H9 (cell line): ENCODE data around the gene MAT2A. TPM values are rescaled to one million over a fixed set of nuclear protein-coding genes. Genes with fewer than 3 reads are reported as not detected.

Experiments used
- DNase-seq: peaks from one replicate; pipeline ENCODE4 v3.0.0-alpha.2; 2017
- H2AFZ ChIP-seq: one replicate; pipeline ENCODE4 v1.6.1; 2013; ENCODE audit warnings: mild to moderate bottlenecking, low read length, control low read depth, moderate library complexity
- H2AK5ac ChIP-seq: 2 replicates; pipeline ENCODE4 v1.6.1; 2013; ENCODE audit warnings: low read length, control low read depth, mixed read lengths; ENCODE audit not compliant: insufficient read length
- H2BK120ac ChIP-seq: one replicate; pipeline ENCODE4 v1.6.1; 2013; ENCODE audit warnings: low read depth, mild to moderate bottlenecking, low read length, control low read depth, inconsistent platforms; ENCODE audit not compliant: poor library complexity, severe bottlenecking
- H2BK12ac ChIP-seq: 2 replicates; pipeline ENCODE4 v1.6.1; 2013; ENCODE audit warnings: low read length, control low read depth, mixed read lengths, low read depth; ENCODE audit not compliant: insufficient read length
- H2BK15ac ChIP-seq: 2 replicates; pipeline ENCODE4 v1.6.1; 2013; ENCODE audit warnings: low read depth, low read length, control low read depth
- H2BK20ac ChIP-seq: one replicate; pipeline ENCODE4 v1.6.1; 2013; ENCODE audit warnings: low read depth, mild to moderate bottlenecking, low read length, control low read depth, inconsistent platforms; ENCODE audit not compliant: poor library complexity, severe bottlenecking
- H2BK5ac ChIP-seq: 2 replicates; pipeline ENCODE4 v1.6.1; 2013; ENCODE audit warnings: low read length, control low read depth, mixed read lengths; ENCODE audit not compliant: insufficient read length
- H3K14ac ChIP-seq: 2 replicates; pipeline ENCODE4 v1.6.1; 2013; ENCODE audit warnings: low read length, control low read depth; ENCODE audit not compliant: insufficient read depth
- H3K18ac ChIP-seq: 2 replicates; pipeline ENCODE4 v1.6.1; 2013; ENCODE audit warnings: low read depth, mild to moderate bottlenecking, mixed read lengths, low read length, control low read depth; ENCODE audit not compliant: insufficient read length
- H3K23ac ChIP-seq: 2 replicates; pipeline ENCODE4 v1.6.1; 2013; ENCODE audit warnings: low read length, control low read depth, mixed read lengths, low read depth; ENCODE audit not compliant: insufficient read length
- H3K23me2 ChIP-seq: 2 replicates; pipeline ENCODE4 v1.6.1; 2013; ENCODE audit warnings: low read depth, mild to moderate bottlenecking, mixed read lengths, low read length, control low read depth; ENCODE audit not compliant: insufficient read length, poor library complexity, severe bottlenecking
- H3K27ac ChIP-seq: 2 replicates; pipeline ENCODE4 v1.5.1; 2013; ENCODE audit warnings: low read length, control low read depth, mixed read lengths, low read depth; ENCODE audit not compliant: insufficient read length
- H3K27me3 ChIP-seq: 2 replicates; pipeline ENCODE4 v1.6.1; 2013; ENCODE audit warnings: low read length, control low read depth, inconsistent platforms; ENCODE audit not compliant: insufficient read depth
- H3K4ac ChIP-seq: 2 replicates; pipeline ENCODE4 v1.6.1; 2013; ENCODE audit warnings: low read depth, mild to moderate bottlenecking, control low read depth, inconsistent platforms, low read length, moderate library complexity
- H3K4me1 ChIP-seq: 2 replicates; pipeline ENCODE4 v1.6.1; 2013; ENCODE audit warnings: low read length, control low read depth, inconsistent platforms; ENCODE audit not compliant: insufficient read depth
- H3K4me2 ChIP-seq: 2 replicates; pipeline ENCODE4 v1.6.1; 2013; ENCODE audit warnings: low read length, control low read depth, mixed read lengths; ENCODE audit not compliant: insufficient read length, insufficient read depth
- H3K56ac ChIP-seq: 2 replicates; pipeline ENCODE4 v1.6.1; 2013; ENCODE audit warnings: low read depth, mild to moderate bottlenecking, mixed read lengths, low read length, control low read depth; ENCODE audit not compliant: insufficient read length
- H3K79me1 ChIP-seq: 2 replicates; pipeline ENCODE4 v1.6.1; 2013; ENCODE audit warnings: low read depth, mild to moderate bottlenecking, moderate library complexity, low read length, control low read depth, inconsistent platforms; ENCODE audit not compliant: insufficient read depth, poor library complexity, severe bottlenecking
- H3K79me2 ChIP-seq: 2 replicates; pipeline ENCODE4 v1.6.1; 2013; ENCODE audit warnings: low read length, control low read depth, inconsistent platforms; ENCODE audit not compliant: insufficient read depth
- H3K9ac ChIP-seq: 2 replicates; pipeline ENCODE4 v1.6.1; 2013; ENCODE audit warnings: low read length, control low read depth, mixed read lengths; ENCODE audit not compliant: insufficient read length; ENCODE audit errors: extremely low read depth
- H3K9me3 ChIP-seq: one replicate; pipeline ENCODE4 v1.6.1; 2013; ENCODE audit warnings: low read depth, low read length, inconsistent platforms; ENCODE audit not compliant: control insufficient read depth
- H3T11ph ChIP-seq: one replicate; pipeline ENCODE4 v1.6.1; 2013; ENCODE audit warnings: mild to moderate bottlenecking, low read length, control low read depth, inconsistent platforms
- H4K20me1 ChIP-seq: one replicate; pipeline ENCODE4 v1.6.1; 2013; ENCODE audit not compliant: control insufficient read depth, insufficient read length, insufficient read depth
- H4K5ac ChIP-seq: 2 replicates; pipeline ENCODE4 v1.6.1; 2013; ENCODE audit warnings: low read depth, mild to moderate bottlenecking, mixed read lengths, low read length, control low read depth; ENCODE audit not compliant: insufficient read length
- H4K8ac ChIP-seq: replicated peaks from 2 replicates; pipeline ENCODE4 v1.6.1; 2013; ENCODE audit warnings: low read length, control low read depth, mixed read lengths, low read depth; ENCODE audit not compliant: insufficient read length
- H4K91ac ChIP-seq: 2 replicates; pipeline ENCODE4 v1.6.1; 2013; ENCODE audit warnings: low read depth, mild to moderate bottlenecking, moderate library complexity, mixed read lengths, low read length, control low read depth; ENCODE audit not compliant: insufficient read length
- H3K27ac Mint-ChIP-seq, 3 experiments: 2 replicates in 2 of 3; 3 replicates in 1 of 3; pipeline ENCODE4 v1.8.0; 2020 to 2021; ENCODE audit warnings: mixed read lengths in 3 of 3, mild to moderate bottlenecking in 1 of 3, moderate library complexity in 1 of 3
- H3K27me3 Mint-ChIP-seq: 2 replicates; pipeline ENCODE4 v1.8.0; 2021; ENCODE audit warnings: low read depth, mild to moderate bottlenecking, moderate library complexity, mixed read lengths
- H3K36me3 Mint-ChIP-seq, 3 experiments: 2 replicates in 2 of 3; 3 replicates in 1 of 3; pipeline ENCODE4 v1.8.0; 2020 to 2021; ENCODE audit warnings: low read depth in 3 of 3, mixed read lengths in 3 of 3; ENCODE audit not compliant: insufficient read depth in 1 of 3
- H3K4me1 Mint-ChIP-seq, 2 experiments: 2 replicates each; pipeline ENCODE4 v1.8.0; 2020; ENCODE audit warnings: mixed read lengths in 2 of 2
- H3K4me3 Mint-ChIP-seq, 2 experiments: 2 replicates in 1 of 2; 3 replicates in 1 of 2; pipeline ENCODE4 v1.8.0; 2020 to 2021; ENCODE audit warnings: mild to moderate bottlenecking in 2 of 2, mixed read lengths in 2 of 2, moderate library complexity in 1 of 2
- H3K9me3 Mint-ChIP-seq, 2 experiments: 2 replicates in 1 of 2; 3 replicates in 1 of 2; pipeline ENCODE4 v1.8.0; 2020; ENCODE audit warnings: mild to moderate bottlenecking in 2 of 2, mixed read lengths in 2 of 2, moderate library complexity in 1 of 2
- CTCF ChIP-seq: fragments of 200-600 bp; sonication (generic); conservative IDR thresholded peaks from 3 replicates; pipeline ENCODE4 v1.8.0; 2021; ENCODE audit warnings: antibody characterized with exemption, mild to moderate bottlenecking
- WGBS: extraction: QIAGEN DNeasy Blood & Tissue Kit; methylation state at CpG from one replicate; pipeline ENCODE4 v1.1.7; 2013; ENCODE audit warnings: missing lambda C conversion rate, low lambda C conversion rate, mixed read lengths; ENCODE audit not compliant: insufficient read length; ENCODE audit errors: extremely low coverage; 5-methylcytosine and 5-hydroxymethylcytosine counted together
- total RNA-seq: library from RNA; stranded (reverse); gene quantifications from 2 replicates; pipeline ENCODE4 v1.2.1, GENCODE V29; 2021

The MAT2A gene
- total RNA-seq, 1 experiment from 2014 or later, result 459 TPM

GRCh38 chr2:85505551-85506238 lies 33.3 kb upstream of the MAT2A start:
- no peak for DNase-seq
- H2BK12ac ChIP-seq, result no peak overlapping the region
- H3K14ac ChIP-seq, result no peak overlapping the region
- H4K8ac ChIP-seq, result no peak overlapping the region
- Mint-ChIP-seq H3K36me3 (no peaks in the 10 kb centered on the region), H3K9me3 (peaks cover 0 to 3% of the 10 kb centered on the region in 2 experiments; a peak in 1 of 5 replicates), H3K27ac (no peak overlapping the region), H3K4me3 (no peak overlapping the region), H3K27me3 (no peaks in the 10 kb centered on the region), H3K4me1 (peaks cover 4 to 13% of the 10 kb centered on the region in 2 experiments; a peak in 3 of 4 replicates)
- no peak overlapping the region for H2BK120ac ChIP-seq
- no peaks in the 10 kb centered on the region for H3K4me1 ChIP-seq
- H3K27me3 ChIP-seq, result no peaks in the 10 kb centered on the region
- H3K23ac ChIP-seq, result no peak overlapping the region
- H3K4me2 ChIP-seq, result no peak overlapping the region
- H2BK5ac ChIP-seq, result no peak overlapping the region
- H3K79me1 ChIP-seq, result no peaks in the 10 kb centered on the region
- no peak overlapping the region for H3K56ac ChIP-seq
- no peaks in the 10 kb centered on the region for H3K23me2 ChIP-seq
- H4K5ac ChIP-seq, result no peak overlapping the region
- H3K4ac ChIP-seq, result no peak overlapping the region
- no peak overlapping the region for H3T11ph ChIP-seq
- no peak overlapping the region for H2BK15ac ChIP-seq
- H3K27ac ChIP-seq, result no peak overlapping the region
- no peak overlapping the region for H2BK20ac ChIP-seq
- H2AFZ ChIP-seq, result no peak overlapping the region
- no peak overlapping the region for H3K18ac ChIP-seq
- no peak overlapping the region for H2AK5ac ChIP-seq
- no peaks in the 10 kb centered on the region for H3K79me2 ChIP-seq
- WGBS, result no CpG with 5 or more reads among the region's 10 CpGs
- H3K9me3 ChIP-seq, result no peaks in the 10 kb centered on the region
- H4K91ac ChIP-seq, result no peak overlapping the region
- TF ChIP-seq CTCF, result no peak
- no peaks in the 10 kb centered on the region for H4K20me1 ChIP-seq
- no peak overlapping the region for H3K9ac ChIP-seq
